GM11168 (cell line): ENCODE data around the gene PGBD2.
"Not testable (repeated sequence)": the region's sequence is repeated elsewhere in the genome, so short reads cannot be mapped to it uniquely, and the experiment has no call there.

Experiments used
- in situ Hi-C: fragments of 300-500 bp; cut with MboI; formaldehyde crosslinking; loops from one replicate; pipeline ENCODE4 v1.12.0; 2022; ENCODE audit warnings: low sequenced_read_pairs; ENCODE audit not compliant: unreplicated experiment

The PGBD2 gene

DNA sequence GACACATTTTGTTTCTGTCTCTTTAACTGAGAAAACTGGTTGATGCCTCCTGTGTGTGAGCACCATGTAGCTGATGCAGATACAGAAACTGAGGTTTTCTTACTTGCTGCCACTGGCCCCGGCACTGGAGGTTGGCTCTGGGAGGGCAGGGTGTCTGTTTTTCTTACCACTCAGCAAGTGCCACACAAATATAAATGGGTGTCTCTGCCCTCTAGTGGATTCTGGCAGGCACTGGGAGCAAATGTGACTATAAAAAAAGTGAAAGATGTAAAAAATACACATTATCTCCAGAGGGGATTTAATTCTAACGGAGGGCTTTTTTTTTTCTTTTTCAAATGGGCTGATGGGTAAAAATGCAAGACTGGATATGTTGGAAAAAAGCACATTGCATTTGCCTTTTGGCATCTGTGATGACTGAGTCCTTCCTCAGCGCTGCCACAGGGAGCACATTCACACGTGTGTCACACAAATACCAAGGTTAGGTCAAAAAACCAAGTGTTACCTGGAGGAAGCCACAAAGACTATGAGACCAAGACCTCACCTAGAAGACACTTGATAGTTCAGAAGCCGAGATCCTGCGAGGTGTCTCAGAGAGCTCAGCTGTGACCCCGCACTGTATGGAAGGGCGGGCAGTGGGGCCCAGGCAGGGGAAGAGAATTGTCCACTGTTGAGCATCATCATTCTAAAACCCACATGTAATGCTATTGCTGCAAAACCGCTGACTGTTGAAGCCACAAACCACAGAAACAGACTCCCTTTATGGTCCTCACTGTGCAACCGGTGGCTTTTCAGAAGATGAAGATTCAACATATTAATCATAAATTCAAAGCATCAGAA lies 18.9 kb downstream of the PGBD2 start:
- in situ Hi-C loops, result no loop called here

DNA sequence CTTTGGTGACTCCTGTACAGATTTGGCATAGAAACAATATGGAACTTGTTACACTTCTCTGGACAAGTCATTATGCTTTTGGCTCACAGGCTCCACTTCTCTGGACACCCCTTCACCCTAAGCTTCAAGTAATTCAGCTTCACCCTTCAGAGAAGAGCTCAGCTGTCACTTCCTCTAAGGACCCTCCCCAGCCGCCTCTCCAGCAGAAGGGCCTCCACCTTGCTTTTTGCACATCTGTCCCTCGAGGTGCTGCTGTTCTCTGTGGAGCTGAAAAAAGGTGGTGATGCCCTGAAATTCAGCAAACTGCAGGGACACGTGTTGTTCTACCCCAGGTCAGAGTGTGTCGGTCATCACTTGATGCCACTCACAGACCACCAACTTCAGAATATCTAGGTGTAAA lies 19.8 kb downstream of the PGBD2 start:
- in situ Hi-C loops, result not testable (repeated sequence)

DNA sequence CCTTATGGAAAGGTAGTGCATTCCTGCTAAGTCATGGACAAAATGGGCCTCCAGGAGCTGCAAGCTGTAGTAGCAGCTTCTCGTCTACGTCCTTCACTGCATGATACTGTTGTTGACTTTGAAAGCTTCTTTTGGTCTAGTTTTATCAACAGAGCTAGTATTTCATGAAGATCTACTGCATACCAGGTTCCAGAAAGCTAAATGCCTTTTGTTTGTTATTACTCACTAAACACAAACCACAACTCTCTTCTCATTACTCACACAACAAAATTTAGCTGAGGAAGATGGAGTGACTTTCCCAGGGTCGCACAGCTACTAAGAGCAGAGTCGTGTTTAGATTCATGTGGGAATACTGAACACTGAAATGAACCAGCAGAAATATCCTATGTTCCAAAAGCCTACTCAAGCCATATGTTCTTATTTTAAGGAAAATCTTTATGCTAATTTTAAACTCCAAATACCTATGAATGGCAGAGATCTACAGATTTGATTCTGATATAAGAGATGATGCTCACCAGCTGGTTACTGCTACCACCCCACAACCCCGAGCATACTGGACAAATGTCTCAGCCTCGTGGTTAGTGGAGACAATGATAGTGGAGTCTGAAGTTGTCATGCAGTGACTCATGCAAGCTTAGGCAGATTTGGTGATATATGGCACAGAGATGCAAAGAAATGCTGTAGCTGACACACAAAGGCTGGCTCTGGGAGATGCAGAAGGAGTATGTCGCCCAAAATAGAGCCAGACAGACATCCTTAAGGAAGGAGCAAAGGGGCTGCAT lies 20.6 kb downstream of the PGBD2 start:
- in situ Hi-C loops, result no loop called here

DNA sequence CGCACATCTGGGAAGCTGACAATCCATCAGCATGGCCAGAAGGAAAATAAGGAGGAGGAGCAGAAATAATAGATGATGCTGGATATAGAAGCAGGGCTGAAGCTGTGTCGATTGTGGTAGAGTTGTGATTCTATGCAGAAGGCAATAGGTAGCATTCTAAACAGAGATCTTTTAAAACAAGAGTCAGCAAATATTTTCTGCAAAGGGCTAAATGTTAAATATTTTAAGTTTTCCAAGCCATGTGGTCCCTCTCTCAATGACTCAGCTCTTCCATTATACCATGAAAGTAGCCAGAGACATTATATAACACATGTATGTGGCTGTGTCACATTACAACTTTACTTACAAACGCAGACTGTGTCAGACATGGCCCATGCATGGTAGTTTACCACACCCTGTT lies 21.2 kb downstream of the PGBD2 start:
- in situ Hi-C loops, result not testable (repeated sequence)

DNA sequence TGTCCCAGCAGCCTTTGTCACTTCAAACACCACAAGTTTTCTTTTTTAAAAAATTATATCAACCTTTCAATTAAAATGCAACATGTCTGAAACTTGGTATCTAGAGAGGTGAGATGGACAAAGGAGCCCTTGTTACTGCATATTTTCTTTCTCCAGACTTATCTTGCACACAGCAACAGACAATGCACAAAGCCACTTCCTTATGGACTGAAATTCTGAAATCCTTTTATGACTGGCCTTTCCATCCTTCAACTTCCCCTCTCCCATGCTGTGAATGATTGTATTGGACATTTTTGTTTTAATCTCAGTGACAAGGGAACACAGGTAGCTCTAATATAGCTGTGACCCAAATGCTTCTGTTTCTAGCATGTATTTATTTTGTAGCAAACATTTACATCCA lies 22.1 kb downstream of the PGBD2 start:
- in situ Hi-C loops, result not testable (repeated sequence)

DNA sequence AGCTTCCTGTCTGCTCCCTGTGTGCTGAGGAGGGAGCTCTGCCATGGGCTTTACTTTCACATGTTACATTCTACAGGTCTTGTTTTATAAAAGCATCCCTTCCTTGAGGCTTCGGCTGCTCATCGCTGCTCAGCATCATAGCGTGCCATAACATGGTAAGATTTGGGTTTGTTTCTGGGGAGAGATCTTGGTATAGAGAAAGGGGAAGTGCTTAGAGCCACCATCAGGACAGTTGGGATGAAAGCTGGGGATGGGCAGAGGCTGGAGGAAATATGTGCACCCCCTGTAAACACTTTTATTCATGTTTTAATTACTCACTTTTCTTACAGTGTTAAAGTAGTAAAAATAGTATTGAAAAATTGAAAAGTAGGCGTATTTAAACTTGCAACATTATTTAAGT lies 24.0 kb downstream of the PGBD2 start:
- in situ Hi-C loops, result not testable (repeated sequence)

DNA sequence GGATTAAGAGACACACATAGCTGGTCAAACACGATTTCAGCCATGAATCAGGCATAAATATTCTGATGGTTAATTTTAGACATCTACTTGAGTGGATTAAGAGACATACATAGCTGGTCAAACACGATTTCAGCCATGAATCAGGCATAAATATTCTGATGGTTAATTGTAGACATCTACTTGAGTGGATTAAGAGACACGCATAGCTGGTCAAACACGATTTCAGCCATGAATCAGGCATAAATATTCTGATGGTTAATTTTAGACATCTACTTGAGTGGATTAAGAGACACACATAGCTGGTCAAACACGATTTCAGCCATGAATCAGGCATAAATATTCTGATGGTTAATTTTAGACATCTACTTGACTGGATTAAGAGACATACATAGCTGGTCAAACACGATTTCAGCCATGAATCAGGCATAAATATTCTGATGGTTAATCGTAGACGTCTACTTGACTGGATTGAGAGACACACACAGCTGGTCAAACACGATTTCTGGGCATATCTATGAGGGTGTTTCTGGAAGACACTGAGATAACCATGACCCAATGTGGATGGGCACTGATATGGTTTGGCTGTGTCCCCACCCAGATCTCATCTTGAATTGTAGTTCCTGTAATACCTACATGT lies 32.3 kb downstream of the PGBD2 start:
- in situ Hi-C loops, result not testable (repeated sequence)

DNA sequence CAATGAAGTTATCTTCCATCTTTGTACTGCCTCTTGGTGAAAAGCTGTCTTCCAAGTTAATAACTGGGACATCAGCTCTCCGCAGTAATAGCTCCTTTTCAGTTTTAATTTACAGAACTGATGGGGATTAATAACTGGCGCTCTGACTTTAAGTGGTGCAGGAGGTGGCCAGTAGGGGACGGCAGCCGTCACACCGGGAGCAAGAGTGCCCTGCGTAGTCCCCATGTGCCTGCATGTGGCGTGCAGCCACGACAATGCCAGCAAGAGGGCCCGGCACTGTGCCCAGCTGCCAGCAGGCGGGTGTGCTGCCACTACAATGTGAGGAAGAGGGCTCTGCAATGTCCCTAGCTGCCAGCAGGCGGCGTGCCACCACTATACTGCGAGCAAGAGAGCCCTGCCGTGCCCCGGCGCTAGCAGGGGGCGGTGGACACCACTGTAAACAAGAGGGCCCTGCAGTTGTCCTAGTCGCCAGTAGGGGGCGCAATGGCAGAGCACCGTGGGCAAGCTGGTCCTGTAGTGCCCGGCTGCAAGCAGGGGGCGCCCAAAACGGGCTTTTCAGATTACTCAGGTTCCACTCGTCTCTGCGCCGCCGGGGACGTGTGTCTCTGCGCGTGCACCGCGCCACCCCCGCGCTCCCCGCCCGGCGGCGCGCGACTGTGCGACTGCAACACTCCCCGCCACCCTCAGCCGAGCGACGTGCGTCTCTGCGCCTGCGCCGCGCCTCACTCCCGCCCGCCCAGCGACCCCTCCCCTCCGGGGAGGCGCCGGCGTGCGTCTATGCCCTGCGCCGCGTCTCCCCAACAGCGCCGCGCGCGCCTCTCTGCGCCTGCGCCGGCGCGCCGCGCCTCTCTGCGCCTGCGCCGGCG lies 38.3 kb downstream of the PGBD2 start:
- in situ Hi-C loops, result not testable (repeated sequence)

DNA sequence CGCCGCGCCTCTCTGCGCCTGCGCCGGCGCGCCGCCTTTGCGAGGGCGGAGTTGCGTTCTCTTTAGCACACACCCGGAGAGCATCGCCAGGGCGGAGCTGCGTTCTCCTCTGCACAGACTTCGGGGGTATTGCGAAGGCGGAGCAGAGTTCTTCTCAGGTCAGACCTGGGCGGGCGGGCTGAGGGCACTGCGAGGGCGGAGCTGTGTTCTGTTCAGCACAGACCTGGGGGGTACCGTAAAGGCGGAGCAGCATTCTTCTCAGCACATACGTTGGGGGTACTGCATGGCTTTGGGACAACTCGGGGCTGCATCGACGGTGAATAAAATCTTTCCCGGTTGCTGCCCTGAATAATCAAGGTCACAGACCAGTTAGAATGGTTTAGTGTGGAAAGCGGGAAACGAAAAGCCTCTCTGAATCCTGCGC lies 39.0 kb downstream of the PGBD2 start:
- in situ Hi-C loops, result not testable (repeated sequence)

DNA sequence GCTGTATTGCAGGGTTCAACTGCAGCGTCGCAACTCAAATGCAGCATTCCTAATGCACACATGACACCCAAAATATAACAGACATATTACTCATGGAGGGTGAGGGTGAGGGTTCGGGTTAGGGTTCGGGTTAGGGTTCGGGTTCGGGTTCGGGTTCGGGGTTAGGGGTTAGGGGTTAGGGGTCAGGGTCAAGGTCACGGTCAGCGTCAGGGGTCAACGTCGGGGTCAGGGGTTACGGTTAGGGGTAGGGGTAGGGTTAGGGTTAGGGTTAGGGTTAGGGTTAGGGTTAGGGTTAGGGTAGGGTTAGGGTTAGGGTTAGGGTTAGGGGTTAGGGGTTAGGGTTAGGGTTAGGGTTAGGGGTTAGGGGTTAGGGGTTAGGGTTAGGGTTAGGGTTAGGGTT lies 39.4 kb downstream of the PGBD2 start:
- in situ Hi-C loops, result not testable (repeated sequence)

DNA sequence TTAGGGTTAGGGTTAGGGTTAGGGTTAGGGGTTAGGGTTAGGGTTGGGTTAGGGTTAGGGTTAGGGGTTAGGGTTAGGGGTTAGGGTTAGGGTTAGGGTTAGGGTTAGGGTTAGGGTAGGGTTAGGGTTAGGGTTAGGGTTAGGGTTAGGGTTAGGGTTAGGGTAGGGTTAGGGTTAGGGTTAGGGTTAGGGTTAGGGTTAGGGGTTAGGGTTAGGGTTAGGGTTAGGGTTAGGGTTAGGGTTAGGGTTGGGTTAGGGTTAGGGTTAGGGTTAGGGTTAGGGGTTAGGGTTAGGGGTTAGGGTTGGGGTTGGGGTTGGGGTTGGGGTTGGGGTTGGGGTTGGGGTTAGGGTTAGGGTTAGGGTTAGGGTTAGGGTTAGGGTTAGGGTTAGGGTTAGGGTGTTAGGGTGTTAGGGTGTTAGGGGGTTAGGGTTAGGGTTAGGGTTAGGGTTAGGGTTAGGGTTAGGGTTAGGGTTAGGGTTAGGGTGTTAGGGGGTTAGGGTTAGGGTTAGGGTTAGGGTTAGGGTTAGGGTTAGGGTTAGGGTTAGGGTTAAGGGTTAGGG lies 39.9 kb downstream of the PGBD2 start:
- in situ Hi-C loops, result not testable (repeated sequence)
